GM18520 (cell line): Measurements from ENCODE around the gene LRP1B.

Experiments used
- ATAC-seq: cut with Tn5 transposase; IDR thresholded peaks from one replicate; pipeline ENCODE4 v1.9.1; 2021; ENCODE audit not compliant: unreplicated experiment

LRP1B gene

DNA sequence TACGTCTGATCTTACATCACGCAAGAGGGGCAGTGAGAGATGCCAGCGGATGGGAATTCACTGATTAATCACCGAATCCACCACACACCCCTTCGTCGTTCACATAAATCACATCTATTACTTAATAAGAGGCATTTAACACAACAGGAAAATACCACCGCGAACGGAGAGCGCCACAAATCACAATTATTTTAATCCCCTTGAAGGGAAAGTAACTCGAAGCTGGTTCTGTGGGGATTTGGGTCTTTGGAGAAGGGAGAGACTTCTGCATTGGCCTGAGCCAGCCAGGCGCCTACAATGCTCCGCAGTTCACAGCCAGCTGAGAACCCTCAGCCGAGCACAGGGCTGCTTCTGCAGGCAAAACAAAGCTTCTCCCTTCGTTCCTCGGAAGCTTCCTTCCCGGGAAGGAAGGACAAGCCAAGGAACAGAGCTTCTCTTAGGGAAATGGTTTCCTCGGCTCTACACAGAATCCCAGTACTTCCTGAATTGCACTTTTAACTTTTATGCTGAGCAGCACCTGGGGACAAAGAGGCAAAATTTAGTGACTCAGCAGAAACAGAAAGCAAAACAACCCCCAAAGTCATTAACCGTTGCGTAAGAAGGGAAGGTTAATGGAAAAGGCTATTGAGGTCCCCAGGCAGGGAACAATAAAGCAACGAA is at the start of gene LRP1B:
TSS of gene LRP1B (minus strand) at position 7 of the 660 bp plus-strand sequence. CDS start 287 bp downstream, outside the sequence.
- ATAC-seq: peak; percentile 46

DNA sequence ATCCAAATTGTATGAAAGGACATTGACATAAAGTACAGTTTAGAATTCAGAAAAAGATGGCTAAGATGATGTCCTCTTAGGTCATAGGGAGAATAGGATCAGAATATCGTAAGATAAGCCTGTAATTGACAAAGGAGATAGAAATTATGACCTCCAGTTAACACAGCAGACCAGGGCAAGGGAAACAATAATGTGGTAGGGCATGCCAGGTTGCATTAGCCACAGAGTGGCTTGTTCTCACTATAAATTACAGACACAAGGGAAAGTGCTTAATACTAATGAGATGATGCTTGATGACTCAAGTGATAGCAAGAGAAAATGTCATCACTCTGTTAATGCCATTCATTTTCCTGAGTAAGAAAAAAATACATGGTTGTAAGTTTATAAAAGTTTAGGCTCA is 48.9 kb upstream of the LRP1B start:
- ATAC-seq: no peak

DNA sequence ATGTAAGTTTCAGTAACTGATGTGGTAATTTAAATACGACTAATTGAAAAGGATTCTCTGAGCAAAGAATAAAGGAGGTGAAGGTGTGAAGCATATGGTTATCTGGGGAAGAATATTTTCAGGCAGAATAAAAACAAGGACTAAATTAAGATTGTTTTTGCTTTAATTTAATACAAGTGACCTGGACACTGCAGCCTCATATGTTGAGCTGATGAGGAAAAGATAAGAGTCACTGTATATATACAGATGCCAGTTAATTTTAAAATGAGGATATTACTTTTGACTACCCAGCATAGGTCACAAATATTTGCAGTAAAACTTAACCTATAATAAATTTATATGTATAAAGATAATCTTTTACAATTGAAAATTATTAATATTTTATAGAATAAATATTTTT is 47.8 kb upstream of the LRP1B start:
- ATAC-seq: no peak

DNA sequence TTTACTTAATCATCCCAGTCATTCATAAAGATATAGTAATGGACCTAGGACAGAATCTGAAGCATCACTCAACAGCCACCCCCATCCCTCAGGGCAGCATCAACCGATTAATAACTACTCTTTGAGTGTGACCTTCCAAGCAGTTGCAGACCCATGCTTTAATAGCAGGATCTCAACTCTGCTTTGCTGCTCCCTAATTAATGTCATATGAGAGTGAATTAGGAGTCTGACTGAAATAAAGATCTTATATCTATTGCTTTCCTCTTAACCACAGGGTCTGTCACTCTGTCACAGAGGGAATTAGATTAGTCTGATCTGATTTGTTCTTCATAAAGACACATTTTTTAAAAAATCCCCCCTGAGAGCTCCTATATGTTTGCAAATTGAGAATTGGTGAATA is 46.1 kb upstream of the LRP1B start:
- ATAC-seq: no peak

DNA sequence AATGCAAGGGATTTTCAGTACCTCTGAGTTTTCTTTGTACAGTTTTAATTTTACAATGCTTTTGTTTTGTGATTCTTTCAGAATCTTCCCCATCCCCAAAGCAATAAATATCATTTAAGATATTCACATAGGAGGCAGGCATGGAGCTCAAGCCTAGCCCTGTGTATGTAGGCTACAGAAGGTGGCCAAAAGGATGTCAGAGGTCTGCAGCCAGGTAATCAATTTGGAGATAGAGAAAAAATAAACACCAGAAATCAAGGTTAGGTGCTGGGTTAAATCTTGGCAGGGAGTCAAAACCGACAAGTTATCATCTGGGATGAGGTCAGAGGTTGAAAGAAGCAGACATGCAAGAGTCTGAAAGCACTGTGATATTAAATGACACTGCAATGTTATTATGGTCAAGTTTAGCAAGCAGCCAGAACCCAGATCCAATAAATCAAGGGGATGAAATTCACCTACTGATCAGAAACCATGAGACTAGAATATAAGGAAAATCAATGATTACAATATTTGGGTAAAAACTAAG is 45.1 kb upstream of the LRP1B start:
- no peak for ATAC-seq

DNA sequence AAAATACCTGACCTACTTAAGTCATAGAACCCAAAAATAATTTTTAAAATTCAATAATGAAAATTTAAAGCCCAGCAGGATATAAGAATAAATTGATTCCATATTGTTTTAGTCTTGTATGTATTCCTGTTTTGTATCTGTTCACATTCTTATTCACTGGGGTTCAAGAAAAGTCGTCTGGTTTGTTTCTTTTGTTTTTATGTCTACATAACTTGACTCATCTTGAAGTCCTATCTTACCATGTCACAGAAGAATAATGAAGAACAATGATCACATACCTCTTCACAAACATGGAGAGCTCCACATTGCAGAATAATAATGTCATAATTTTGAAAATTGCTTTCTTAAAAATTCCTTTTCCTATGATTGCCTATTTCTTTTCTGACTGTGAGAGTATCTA is 43.4 kb upstream of the LRP1B start:
- ATAC-seq: no peak

DNA sequence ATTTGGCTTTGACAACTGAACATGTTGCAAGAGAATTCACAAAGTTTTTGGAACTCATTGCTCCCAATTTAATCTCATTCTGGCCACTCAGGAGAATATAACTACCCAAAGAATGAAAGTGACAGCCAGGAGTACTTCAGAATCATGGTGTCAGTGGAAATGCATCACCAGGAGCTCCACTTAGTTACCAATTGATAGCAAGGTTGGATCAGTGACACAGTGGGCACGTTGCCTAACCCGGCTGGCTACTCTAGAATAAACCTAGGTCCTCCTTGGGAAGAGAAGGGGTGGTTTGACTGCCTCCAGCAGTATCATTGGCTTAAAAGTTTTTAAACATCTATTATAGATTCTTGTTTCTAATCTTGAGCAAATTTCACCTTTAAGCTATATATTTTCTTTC is 40.0 kb upstream of the LRP1B start:
- no peak for ATAC-seq

DNA sequence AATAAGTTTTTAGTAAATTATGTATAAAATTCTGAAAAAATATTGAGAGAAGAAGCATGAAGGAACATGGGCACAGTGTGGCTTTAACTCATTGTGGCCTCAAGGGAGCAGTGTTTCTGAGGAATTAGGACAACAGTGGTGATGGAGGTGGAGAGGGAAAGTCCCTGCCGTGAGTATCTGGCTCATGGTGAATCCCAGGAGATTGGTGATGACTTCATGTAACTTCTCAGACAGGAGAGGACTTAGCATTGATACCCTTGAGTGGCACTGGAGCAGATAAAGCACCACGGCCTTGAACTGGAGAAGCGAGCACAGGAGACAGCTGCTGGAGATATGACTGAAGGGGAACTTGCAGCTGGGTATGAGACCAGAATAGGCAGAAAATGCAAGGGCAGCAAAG is 35.0 kb upstream of the LRP1B start:
- ATAC-seq: peak; percentile 88

DNA sequence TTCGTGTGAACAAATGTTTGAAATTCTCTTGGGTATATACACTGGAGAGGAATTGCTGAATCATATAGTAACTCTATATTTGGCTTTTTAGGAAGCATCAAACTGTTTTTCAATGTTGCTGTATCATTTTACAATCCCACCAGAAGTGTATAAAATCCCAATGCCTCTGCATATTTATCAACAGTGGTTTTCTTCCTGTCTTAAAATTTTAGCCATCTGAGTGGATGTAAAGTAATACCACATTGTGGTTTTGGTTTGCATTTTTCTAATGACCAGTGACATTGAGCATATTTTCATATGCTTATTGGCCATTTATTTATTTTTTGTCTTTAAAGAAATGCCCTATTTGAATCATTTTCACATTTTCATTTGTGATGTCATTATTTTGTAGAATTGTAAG is 22.8 kb upstream of the LRP1B start:
- no peak for ATAC-seq

DNA sequence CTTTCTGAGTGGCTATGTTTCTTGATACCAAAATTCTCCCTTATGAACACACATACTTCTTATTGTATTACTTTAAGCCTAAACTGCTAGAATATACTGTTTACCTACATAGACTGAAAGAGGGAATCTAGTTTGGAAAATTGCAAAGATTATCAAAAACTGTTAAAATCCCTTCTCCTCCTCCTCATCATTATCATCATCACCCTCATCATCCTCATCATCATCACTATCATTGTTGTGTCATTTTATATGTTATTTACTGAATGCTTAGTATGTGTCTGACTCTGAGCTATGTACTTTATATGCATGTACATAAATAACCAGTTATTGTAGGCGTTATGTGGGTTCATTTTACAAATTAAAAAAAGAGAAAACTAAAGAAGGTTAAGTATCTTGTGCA is 19.6 kb upstream of the LRP1B start:
- ATAC-seq: no peak

DNA sequence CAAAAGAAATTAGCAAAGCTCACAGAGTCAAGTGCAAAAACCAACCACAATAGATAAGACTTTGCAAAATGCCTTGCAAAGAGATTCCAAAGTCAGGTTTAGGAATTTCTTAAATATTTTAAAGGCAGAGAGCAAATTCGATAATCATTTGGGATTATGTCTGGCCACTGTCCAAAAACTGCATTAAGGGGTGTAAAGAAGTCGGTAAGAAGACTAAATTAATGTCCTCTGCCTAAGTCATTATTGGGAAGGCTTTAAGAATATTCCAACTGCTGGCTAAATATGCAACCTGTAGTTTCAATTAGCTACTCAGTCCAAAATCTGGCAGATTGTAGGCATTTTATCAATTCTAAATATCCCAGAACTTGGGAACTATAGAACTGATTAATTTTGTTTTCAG is 13.7 kb upstream of the LRP1B start:
- ATAC-seq: no peak

DNA sequence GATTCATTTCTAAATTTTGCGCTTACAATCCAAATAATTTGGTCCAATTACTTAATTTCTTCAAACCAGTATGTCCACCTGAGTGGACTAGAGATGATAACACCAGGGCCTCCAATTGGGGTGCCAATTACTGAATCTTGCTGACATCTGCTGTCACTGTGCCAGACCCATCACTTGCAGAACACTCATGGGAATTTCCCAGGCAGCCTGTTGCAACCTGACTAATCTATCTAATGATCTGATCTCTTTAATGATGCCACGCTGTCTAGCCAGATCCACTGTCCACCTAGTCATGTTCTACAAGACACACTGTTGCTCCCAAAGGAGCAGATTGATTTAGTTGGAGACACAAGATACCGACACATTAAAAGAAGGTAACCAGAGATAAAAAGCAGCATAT is 11.8 kb upstream of the LRP1B start:
- no peak for ATAC-seq

DNA sequence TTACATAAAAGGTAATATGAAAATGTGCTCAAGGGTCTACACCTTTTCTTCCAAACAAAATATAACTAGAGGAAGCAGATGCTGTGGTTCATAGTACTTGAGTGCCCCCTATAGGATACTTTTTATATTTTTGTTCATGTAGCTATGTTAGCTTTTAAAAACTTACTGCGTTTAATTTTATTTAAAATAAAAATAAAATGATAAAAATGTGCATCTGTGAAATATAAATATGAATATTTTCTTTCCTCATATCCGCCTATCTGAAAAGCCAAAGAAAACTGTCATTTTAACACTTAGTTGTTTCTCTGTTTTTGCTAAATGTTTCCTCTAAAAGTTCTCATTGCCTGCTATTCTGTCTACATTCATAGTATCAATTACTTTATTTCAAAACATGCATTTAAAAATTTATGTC is 9.6 kb upstream of the LRP1B start:
- ATAC-seq: no peak

DNA sequence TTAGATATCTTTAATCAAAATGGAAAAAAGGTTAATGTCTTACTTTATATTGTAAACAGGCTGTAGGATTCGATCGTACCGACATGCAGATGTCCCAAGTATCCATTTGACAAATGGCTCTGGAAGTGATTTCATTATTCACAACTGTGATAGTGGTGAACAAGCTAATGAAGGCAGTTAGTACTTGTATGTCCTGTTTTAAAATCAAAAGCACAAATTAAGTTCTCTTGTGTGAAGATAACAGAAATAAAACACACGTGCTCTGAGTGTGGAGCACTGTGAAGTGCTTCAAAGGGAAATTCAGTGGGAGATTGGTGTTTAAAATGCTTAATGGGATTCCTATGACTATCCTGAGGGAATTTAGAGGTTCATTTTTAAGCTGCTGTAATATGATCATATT is 8.6 kb upstream of the LRP1B start:
- ATAC-seq: no peak

DNA sequence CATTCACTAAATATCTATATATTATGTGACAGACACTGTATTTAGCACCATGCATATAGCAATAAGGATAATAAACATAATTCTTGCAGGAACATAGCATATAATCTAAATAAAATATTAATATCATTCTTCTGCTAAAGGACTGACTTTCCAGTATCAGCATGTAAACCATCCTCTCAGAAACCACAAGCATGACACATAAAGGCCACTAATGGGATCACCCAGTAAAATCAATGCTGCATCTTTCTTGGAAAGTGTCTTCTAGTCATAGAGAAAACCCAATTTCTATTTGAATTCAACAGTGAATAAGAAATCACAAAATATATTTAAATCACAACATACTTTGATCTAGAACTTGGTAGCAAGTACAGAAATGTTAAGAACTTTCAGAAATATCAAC is 5.8 kb upstream of the LRP1B start:
- ATAC-seq: no peak

DNA sequence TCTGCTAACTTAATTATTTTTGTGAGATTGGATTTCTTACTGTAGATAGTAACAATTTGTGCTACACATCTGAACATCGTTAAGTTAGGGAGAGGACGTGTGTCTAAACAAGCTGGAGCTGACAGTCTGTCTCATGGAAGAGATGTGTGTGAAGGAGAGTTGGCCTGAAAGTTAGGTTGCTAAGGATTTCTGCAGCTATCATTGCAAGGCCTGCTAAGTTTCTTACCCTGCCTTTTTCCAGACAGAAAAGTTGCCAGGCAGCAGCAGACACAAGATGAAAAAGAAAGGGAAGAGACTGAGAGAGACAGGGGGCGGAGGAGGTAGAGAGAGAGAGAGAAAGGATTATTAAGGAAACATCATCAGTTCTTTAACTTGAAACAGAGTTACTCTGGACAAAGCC is 4.1 kb upstream of the LRP1B start:
- ATAC-seq: no peak

DNA sequence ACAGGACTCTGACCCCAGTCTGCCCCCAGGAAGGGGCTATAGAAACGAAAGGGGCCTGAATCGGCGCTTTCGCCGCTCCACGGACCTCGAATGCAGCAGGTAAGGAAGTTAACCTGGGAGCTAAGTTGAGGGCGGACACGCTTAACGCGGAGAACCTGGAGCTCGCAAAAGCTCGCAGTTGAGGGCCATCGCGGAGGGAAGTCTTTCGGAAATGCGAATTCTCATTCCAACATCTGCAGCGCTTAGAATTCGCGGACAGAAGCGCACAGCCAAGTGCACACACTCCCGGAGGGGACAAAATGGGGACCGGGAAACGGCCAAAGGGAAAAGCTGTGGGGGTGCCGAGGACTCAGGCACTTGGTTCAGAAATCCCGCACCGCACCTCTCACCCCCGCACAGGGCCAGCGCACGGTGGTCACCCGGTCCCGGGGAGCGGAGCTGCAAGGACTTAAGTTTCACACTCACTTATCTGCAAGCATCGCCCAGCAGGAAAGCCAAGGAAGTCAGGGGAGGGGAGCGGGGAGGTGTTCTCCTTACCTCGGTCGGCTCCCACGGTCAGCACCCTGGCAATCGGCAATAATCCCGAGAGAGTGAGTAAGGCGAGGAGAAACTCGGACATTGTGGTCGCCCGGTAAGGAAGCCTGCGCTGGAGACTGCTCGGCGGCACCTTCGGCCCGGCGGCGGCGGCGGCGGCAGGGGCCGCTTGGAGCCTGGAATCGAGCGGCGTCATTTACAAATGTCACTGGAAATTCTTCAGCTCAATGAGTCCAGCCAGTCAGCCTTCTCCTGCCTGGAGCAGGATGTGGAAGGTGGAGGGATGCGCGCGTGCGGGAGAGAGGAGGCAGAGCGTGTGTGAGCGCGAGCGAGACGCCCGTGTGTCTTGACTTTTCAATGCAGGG is 456 bp downstream of the LRP1B start:
- no peak for ATAC-seq

DNA sequence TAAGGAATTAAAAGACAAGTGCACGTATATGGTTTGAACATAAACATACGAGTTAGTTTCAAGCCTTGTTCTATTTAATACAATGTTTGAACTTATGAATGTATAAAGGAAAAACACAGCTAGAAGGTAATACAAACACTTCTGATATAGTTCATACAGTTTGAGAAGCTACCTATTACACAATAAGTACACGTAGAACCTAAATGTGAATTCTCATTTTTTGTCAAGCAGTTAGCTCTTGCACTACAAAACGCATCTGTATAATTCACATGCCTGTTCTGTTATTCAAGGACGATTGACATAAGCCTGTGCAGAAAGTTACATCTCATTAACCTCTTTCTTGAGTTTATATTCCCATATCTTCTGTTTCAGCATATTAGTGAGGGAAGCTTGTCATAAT is 2.7 kb downstream of the LRP1B start:
- no peak for ATAC-seq

DNA sequence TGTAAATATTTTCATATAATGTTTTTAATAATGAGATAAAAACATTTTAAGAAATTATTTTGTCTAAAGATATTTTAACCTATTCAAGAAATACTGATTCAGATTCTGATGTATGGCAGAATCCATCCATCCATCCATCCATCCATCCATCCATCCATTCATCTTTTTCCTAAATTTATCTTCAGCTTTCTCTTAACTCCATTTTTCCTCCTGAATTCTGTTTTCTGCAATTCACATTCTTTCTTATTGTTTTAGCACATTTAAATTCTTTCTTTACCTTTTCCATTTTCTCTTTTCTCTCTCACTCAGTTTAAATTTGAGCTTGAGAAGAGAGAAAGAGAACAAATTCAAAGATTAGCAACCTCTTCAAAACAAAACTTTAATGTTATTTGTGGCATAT is 3.6 kb downstream of the LRP1B start:
- no peak for ATAC-seq

DNA sequence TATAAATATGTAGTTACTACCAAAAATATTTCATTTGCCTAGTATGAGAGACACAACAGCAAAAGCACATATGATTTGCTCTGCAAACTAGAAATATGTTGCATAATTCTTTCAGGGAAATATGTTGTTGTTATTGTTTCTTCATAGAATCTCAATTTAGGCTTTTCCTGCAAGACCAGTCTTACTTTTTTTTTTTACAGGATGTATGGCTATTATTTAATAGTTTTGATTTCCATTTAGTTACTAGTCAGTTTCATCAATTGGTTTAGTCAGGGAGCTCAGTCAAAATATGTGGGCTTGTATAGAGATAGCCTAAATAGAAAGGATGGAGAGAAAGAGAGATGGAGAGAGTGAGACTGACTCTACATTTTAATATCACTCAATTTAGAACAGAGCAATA is 6.1 kb downstream of the LRP1B start:
- no peak for ATAC-seq

DNA sequence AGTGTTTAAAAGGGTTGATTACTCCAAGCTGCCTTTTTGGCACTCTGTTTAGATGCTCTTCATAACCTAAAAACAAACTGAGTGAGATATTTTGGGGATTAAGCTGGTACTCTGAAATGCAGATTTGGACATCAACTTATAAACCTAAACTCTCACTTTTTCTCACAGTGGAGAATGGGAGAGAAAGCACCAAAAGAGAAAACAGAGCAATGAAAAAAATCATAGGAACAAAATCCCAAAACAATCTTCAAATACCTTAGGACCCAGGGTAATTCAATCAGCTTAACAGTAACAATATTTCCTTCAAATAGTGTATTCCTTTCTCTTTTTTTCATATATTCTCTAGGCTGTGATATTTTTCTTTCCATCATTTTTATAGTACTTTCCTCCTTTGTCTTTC is 11.5 kb downstream of the LRP1B start:
- ATAC-seq: no peak

DNA sequence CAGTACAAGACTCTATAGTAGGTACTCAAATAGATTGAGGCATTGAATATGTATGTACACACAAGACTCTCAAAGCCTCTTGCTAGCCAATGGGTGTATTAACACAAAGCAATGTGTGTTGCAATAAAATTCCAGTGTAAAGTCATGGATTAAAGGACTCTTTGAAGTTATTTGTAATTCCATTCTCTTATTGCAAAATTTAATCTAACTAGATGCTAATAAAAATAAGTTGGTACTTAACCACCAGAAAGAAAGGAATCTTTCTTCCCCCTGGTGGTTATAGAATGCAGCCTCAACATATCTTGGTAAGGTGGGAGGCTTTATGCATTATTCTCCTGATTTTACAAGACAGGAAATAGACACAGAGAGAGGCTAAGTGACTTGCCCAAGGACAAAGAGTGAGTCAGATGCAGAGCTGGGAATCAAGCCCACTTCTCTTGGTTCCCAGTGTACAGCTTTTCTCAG is 18.0 kb downstream of the LRP1B start:
- no peak for ATAC-seq
